Hepatocyte (in vitro differentiated cells): ENCODE measurements around the gene KIAA0753. TPM values are rescaled to one million over a fixed set of nuclear protein-coding genes. Genes with fewer than 3 reads are reported as not detected.
"Not testable (repeated sequence)": the region's sequence is repeated elsewhere in the genome, so short reads cannot be mapped to it uniquely, and the experiment has no call there.

Source experiments
- DNase-seq: peaks from one replicate; pipeline ENCODE4 v3.0.0-alpha.2; 2016; ENCODE audit warnings: low spot score
- H2AFZ ChIP-seq: fragments of 200-600 bp; sonication (generic); 2 replicates; pipeline ENCODE4 v1.6.0; 2016; ENCODE audit warnings: antibody characterized with exemption, mild to moderate bottlenecking
- H3K27ac ChIP-seq: fragments of 200-600 bp; sonication (generic); 2 replicates; pipeline ENCODE4 v1.5.1; 2016; ENCODE audit warnings: mild to moderate bottlenecking
- H3K27me3 ChIP-seq: fragments of 200-600 bp; sonication (generic); 2 replicates; pipeline ENCODE4 v1.6.1; 2016
- H3K36me3 ChIP-seq: fragments of 200-600 bp; sonication (generic); replicated peaks from 2 replicates; pipeline ENCODE4 v1.5.1; 2016; ENCODE audit warnings: low read depth; ENCODE audit not compliant: insufficient read depth
- H3K4me1 ChIP-seq: fragments of 200-600 bp; sonication (generic); 2 replicates; pipeline ENCODE4 v1.5.1; 2016; ENCODE audit warnings: mild to moderate bottlenecking, moderate library complexity; ENCODE audit not compliant: insufficient read depth
- H3K4me2 ChIP-seq: fragments of 200-600 bp; sonication (generic); 2 replicates; pipeline ENCODE4 v1.6.0; 2016
- H3K4me3 ChIP-seq: fragments of 200-600 bp; sonication (generic); 2 replicates; pipeline ENCODE4 v1.5.1; 2016; ENCODE audit warnings: mild to moderate bottlenecking
- H3K79me2 ChIP-seq: fragments of 200-600 bp; sonication (generic); 2 replicates; pipeline ENCODE4 v1.6.0; 2017; ENCODE audit warnings: mild to moderate bottlenecking
- H3K9me2 ChIP-seq: fragments of 200-600 bp; sonication (generic); replicated peaks from 2 replicates; pipeline ENCODE4 v1.6.0; 2017; ENCODE audit warnings: mild to moderate bottlenecking; ENCODE audit not compliant: insufficient read depth
- H3K9me3 ChIP-seq: fragments of 200-600 bp; sonication (generic); 2 replicates; pipeline ENCODE4 v1.5.1; 2016; ENCODE audit warnings: low read depth, mild to moderate bottlenecking
- H4K20me1 ChIP-seq: fragments of 200-600 bp; sonication (generic); 2 replicates; pipeline ENCODE4 v1.6.0; 2016; ENCODE audit warnings: mild to moderate bottlenecking; ENCODE audit not compliant: insufficient read depth, poor library complexity, severe bottlenecking
- CTCF ChIP-seq: fragments of 200-600 bp; sonication (generic); IDR thresholded peaks from 2 replicates; pipeline ENCODE4 v1.5.1; 2016; ENCODE audit warnings: antibody characterized with exemption, mild to moderate bottlenecking; ENCODE audit not compliant: poor library complexity
- EZH2 ChIP-seq: fragments of 200-600 bp; sonication (generic); IDR thresholded peaks from 2 replicates; pipeline ENCODE4 v1.6.1; 2016; ENCODE audit warnings: antibody characterized with exemption, mild to moderate bottlenecking, borderline replicate concordance
- EZH2phosphoT487 ChIP-seq: fragments of 200-600 bp; sonication (generic); IDR thresholded peaks from one replicate; pipeline ENCODE4 v1.6.1; 2018; ENCODE audit warnings: antibody characterized with exemption, mild to moderate bottlenecking, low read depth, moderate library complexity; ENCODE audit not compliant: unreplicated experiment, severe bottlenecking
- WGBS: methylation state at CpG from one replicate; pipeline ENCODE4 v1.1.6; 2016; ENCODE audit warnings: low lambda C conversion rate; ENCODE audit errors: missing lambda C conversion rate; 5-methylcytosine and 5-hydroxymethylcytosine counted together
- polyA plus RNA-seq: library from polyadenylated mRNA; unstranded; fragments of >200 nt; fragmentation: Nextera tagmentation; extraction: Ambion mirVana; gene quantifications from 2 replicates; pipeline ENCODE4 v1.2.1, GENCODE V29; 2016
- total RNA-seq: library from RNA; depleted of rRNA; stranded (reverse); fragments of >200 nt; gene quantifications from 2 replicates; pipeline ENCODE4 v1.2.3, GENCODE V29; 2014

The KIAA0753 gene
- total and polyA plus RNA-seq, 2 experiments from 2014 or later: 6.0 to 12.0 TPM

- H3K4me2 ChIP-seq: peak overlapping the region; percentile 72
- H3K9me3 ChIP-seq: no peaks in the 10 kb centered on the region
- H3K27me3 ChIP-seq: peaks cover 17% of the 10 kb centered on the region
- DNase-seq: no peak
- WGBS: 78% methylated on average over 17 of the region's 18 CpGs
- H3K36me3 ChIP-seq: no peaks in the 10 kb centered on the region
- no peak overlapping the region for H3K27ac ChIP-seq
- TF ChIP-seq EZH2 (no peak), CTCF (no peak), EZH2phosphoT487 (no peak)
- H3K9me2 ChIP-seq: no peaks in the 10 kb centered on the region
- H3K4me3 ChIP-seq: no peak overlapping the region
- H2AFZ ChIP-seq: no peak overlapping the region
- H3K4me1 ChIP-seq: peaks cover 17% of the 10 kb centered on the region
- H4K20me1 ChIP-seq: no peaks in the 10 kb centered on the region
- H3K79me2 ChIP-seq: peaks cover 5% of the 10 kb centered on the region
Measured at GRCh38 chr17:6657633-6658287, 17.2 kb upstream of the KIAA0753 start.

- not testable (repeated sequence) for H3K4me3 ChIP-seq, H3K27ac ChIP-seq, H3K79me2 ChIP-seq, H3K9me2 ChIP-seq, H2AFZ ChIP-seq, H3K9me3 ChIP-seq, H4K20me1 ChIP-seq, H3K36me3 ChIP-seq, DNase-seq
- H3K27me3 ChIP-seq: peaks cover 17% of the 10 kb centered on the region
- H3K4me2 ChIP-seq: peak overlapping the region; percentile 72
- WGBS: 2% methylated on average over 39 of the region's 55 CpGs
- peaks cover 24% of the 10 kb centered on the region for H3K4me1 ChIP-seq
Measured at GRCh38 chr17:6656797-6657632, 16.5 kb upstream of the KIAA0753 start.

GRCh38 chr17:6655732-6656361 lies 15.3 kb upstream of the KIAA0753 start:
- peaks cover 13% of the 10 kb centered on the region for H3K79me2 ChIP-seq
- peaks cover 28% of the 10 kb centered on the region for H3K4me1 ChIP-seq
- H3K36me3 ChIP-seq, H3K9me2 ChIP-seq, H4K20me1 ChIP-seq, H3K9me3 ChIP-seq, H2AFZ ChIP-seq, H3K27ac ChIP-seq, H3K4me3 ChIP-seq, DNase-seq: not testable (repeated sequence)
- H3K4me2 ChIP-seq: peak overlapping the region; percentile 79
- 4% methylated on average over 16 of the region's 41 CpGs for WGBS
- peak; percentile 43 for TF ChIP-seq EZH2
- peaks cover 17% of the 10 kb centered on the region for H3K27me3 ChIP-seq

GRCh38 chr17:6654841-6655731 lies 14.6 kb upstream of the KIAA0753 start:
- Histone ChIP-seq H3K4me1 (peaks cover 32% of the 10 kb centered on the region), H3K4me3 (no peak overlapping the region), H4K20me1 (peaks cover 4% of the 10 kb centered on the region), H3K4me2 (peak overlapping the region; percentile 79), H3K9me3 (no peaks in the 10 kb centered on the region), H3K27me3 (peaks cover 17% of the 10 kb centered on the region), H3K79me2 (peaks cover 20% of the 10 kb centered on the region), H3K36me3 (no peaks in the 10 kb centered on the region), H3K27ac (no peak overlapping the region), H2AFZ (no peak overlapping the region), H3K9me2 (no peaks in the 10 kb centered on the region)
- TF ChIP-seq CTCF (no peak), EZH2 (peak; percentile 79)
- 12% methylated on average over 46 of the region's 46 CpGs for WGBS
- peak; percentile 44 for DNase-seq
